Right lobe of liver (tissue), 4 donors: Measurements from ENCODE around the gene OR2A14.

ENCODE experiments used
- CTCF ChIP-seq, 4 donors: fragments of 200-600 bp in 3 of 4; fragments of 450-650 bp in 1 of 4; IDR thresholded peaks; one replicate each; pipeline versions ENCODE4 v1.5.1 to v1.8.0; 2016 to 2022; ENCODE audit warnings: antibody characterized with exemption in 4 of 4, mild to moderate bottlenecking in 2 of 4
- POLR2A ChIP-seq: fragments of 450-650 bp; IDR thresholded peaks from one replicate; pipeline ENCODE4 v1.6.1; 2017; ENCODE audit warnings: antibody characterized with exemption, mild to moderate bottlenecking
- donor health status: DM: no; HTN: no; CAD: no.
- donor health status: DM: no; HTN: no; CAD: no.
- donor health status: DM: no; HTN: yes; CAD: no.

GRCh38 chr7:144174613-144175012, 51.6 kb downstream of the OR2A14 start:
- TF ChIP-seq CTCF (IDR thresholded peaks at IDR 0.05): no peak
- no peak for TF ChIP-seq POLR2A
